NCI-H510A (cell line): ENCODE measurements around the gene STAT5B.

Source experiments
- DNase-seq: peaks from one replicate; lab custom pipeline; 2025; lab: John Stamatoyannopoulos, UW

STAT5B gene

DNA sequence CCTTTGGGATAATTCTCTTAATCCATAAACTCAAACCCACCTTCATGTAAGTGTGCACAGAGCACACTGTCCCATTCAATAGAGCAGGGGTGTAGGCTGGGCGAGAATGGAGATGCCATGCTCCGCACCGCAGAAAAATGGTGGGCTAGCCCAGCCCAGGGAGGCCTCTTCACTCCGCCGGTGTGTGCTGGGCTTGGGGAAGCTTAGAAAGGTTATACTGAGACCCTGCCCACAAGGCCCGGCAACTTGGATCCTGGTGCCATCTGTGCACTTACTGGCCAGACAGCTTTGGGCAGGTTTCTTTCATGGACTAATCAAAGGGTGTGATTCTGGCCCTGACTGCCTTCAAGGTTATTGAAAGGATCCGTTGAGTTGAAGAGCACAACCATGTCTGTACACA lies 8.4 kb upstream of the STAT5B start:
- no peak for DNase-seq

DNA sequence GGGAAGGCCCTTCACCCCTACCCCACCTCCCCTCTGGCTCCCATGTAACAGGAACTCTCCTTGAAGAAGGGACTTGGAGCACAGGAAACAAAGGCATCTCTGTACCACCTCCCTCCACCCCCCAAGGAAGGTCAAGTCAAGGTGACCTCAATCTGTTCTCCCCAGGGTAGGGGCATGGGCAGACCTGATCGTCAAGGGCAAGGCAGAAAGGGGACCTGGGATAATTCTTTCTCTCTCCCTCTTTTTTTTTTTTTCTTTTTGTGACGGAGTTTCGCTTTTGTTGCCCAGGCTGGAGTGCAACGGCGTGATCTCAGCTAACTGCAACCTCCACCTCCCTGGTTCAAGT lies 7.8 kb upstream of the STAT5B start:
- DNase-seq, result no peak

DNA sequence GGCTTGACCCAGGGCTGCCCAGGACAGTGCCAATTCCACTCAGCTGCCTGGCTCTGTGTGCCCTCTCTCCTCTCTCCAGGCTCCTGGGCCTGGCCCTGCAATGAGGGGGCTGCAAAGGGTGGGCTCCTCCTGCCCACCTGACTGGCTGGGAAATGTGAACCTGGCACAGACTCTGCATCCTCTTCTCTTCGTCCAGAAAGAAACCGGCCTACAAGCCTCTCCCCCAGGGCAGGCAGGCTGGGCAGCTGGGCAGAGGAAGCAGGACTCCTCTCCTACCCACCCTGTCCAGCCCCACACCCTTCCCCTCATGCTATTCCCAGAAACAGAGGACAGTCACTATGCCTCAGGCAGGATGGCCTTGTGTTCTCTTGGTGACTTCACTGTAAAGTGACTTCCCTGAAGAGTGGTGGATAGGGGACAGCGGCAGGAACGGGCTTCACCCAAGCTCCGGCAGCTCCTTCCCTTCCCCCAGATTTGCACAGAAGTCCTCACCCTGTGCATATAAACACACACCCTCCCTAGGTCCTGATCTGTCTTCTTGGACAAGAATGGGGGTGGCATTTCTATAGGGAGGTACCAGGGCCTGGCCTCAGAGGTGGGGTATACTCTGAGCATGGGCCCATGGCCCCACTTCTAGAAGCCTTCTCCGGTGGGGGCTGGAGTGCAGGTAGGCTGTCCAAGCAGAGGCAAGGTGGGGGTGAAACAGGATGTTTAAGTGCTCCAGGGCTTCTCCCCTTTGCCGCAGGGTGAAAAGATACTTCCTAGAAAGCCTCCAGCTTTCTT lies 7.2 kb upstream of the STAT5B start:
- no peak for DNase-seq

DNA sequence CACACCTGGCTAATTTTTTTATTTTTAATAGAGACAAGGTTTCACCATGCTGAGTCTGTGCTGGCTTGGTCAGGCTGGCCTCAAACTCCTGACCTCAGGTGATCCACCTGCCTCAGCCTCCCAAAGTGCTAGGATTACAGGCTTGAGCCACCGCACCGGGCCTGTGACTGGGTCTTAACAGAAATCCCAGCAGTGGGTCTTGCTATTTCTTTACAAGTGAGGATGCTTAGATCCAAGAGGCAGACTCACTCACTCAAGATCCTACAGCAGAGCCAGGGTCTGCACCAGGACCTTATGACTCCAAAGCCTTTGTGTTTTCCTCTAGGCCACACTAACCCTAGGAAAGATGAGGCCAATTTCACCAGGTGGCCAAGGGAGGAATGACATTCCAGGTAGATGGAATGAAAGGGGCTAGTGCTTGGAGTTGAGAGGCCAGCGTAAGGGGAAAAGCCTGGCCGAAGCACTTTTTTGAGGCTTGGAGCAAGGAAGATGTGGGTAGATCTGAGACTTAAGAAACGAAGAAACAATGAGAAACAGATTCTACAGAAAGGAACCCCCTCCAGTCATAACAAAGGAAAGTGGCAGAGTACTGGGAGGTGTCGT lies 6.4 kb upstream of the STAT5B start:
- DNase-seq, result no peak

DNA sequence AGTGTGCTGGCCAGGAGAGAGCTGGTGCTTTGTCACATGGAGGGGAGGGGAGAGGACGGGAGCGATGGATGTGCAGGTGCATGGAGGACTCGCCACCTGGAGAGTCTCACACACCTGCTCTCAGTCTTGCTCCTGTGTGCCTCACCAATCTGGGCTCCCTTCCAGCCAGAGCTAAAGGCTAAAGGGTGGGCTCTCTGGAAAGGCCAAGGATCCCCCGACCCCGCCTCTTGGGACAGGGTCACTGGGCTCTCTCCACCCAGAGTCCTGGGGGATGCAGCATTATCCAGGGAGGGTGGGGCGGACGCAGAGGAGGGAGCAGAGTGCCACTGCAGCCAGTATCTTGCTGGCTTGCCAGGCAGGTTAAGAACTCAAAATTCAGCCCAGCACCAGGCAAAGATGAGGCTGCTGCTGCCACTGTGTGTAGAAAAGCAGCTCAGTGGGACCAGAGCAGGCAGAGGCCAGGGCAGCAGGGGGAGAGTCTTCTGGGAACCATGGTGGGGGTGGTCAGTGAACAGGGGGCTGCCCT lies 5.4 kb upstream of the STAT5B start:
- DNase-seq, result peak; percentile 77

DNA sequence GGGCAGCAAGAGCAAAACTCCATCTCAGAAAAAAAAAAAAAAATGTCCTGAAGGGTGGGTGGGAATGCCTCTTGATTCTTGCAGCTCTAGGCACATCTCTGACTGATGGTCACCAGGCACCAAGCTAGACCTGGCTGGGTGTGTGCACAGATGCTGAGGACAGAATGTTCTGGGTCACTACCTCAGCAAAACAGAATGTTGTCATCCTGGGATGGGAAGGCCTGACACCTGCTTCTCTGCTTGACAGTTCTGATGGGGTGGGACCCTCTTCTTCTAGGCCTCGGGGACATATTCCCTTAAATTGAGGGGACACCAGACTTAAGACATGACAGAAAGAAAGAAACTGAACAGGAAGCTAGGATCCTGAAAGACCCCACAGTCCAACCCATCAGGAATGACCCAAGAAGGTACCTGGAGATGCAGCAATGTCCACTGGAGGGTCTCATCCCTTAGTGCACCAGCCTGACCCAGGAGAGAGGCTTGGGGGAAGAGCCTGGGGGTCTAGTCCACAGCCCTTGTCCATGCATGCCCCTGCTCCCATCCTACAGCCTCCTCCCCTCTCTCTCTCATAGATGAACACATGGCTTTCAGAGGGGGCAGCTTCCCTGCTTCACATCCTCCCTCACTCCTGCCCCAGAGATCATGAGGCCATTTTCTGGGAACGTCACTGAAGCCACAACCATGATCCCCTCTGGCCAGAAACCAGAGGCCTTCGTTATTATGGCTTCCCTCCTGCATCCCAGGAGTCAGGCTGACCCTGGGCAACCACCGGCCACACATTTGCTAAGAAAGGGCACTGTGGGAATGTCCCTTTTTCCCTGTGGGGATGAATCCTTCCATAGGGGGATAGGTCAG lies 3.8 kb upstream of the STAT5B start:
- no peak for DNase-seq

DNA sequence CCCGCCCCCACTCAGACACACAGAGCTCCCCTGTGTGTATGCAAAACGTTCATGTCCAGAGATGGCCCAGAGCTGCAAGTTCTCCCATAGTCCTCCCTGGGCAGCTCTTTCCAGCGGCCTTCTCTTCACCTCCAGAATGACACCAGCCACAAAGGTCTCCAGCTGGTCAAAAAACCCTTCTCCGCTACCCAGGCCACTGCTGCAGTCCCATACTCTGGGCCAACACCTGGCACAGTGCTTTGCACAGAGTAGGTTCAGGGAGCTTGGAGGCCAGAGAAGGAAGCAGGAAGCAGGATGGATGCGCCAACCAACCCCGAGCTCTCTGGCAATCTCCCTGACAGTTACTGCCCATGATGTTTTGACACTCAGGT lies 1.1 kb upstream of the STAT5B start:
- DNase-seq, result no peak

DNA sequence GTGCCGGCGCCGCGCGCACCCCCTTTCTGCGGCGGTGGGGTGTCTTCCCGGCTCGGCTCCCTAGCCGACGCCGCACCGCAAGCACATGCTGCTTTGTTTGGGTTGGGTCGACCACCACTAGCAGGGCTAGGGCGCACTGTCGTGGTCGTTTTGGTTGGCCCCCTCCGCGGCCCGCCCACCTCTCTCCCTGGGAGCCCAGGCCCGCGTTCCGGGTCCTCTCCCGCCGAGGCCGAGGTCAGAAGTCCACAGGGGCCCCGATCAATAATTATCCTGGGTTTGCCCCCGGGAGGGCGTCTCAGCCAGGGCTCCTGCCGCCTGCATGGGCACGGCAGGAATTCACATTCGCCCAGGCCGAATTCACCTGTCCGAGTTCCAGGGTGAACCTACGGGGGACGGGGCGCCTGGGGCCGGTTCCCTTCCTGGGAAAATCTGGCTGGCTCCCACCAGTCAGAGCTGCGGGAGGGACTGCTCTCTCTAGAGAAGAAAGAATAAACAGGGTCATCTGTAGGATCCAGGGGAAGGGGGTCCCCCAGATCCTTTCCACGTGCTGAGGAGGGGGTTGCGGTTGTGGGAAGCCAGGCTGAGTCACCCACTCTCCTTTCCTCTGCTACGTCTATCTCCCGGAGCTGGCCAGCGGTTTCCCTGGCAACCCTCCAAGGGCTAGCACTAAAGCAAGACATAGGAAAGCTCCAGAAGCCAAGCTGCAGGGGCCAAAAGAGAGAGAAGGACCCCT lies 584 bp upstream of the STAT5B start:
- peak; percentile 30 for DNase-seq

DNA sequence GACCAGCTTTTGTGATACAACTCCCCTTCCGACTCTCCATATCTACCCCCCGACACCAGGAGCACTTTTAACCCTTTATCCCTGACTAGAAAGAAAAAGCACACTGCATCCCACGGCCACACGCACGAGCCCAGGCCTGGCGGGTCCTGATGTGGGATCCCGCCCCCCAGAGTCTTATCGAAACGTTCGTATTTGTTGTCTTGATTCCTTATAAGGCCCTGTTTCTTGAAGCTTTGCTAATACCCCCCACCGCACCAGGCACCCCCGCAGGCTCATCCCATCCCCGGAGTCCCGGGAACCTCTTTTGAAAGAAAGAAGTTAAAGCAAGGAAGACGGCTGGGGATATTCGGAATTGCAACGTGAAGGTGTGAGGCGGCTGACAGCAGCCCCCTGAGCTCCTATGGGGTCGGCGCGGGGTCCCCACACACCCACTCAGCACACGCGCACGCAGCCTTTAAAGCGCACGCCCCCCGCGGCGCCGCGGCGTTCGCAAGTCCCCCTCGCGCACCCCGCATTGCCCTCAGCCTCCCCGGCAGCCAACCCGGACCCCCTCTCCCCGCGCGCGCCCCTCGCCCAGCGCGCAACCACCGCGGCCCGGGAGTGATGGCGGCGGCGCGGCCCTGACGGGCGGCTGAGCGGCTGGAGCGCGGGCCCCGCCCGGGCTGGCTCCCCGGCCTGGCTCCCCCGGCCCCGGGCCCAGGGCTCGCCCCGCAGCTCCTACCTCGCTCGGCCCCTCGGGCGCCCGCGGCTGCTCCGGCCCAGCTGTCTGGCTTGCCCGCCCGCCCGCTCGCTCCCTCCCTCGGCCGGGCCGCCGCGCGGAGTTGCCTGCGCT lies 448 bp downstream of the STAT5B start:
- no peak for DNase-seq

DNA sequence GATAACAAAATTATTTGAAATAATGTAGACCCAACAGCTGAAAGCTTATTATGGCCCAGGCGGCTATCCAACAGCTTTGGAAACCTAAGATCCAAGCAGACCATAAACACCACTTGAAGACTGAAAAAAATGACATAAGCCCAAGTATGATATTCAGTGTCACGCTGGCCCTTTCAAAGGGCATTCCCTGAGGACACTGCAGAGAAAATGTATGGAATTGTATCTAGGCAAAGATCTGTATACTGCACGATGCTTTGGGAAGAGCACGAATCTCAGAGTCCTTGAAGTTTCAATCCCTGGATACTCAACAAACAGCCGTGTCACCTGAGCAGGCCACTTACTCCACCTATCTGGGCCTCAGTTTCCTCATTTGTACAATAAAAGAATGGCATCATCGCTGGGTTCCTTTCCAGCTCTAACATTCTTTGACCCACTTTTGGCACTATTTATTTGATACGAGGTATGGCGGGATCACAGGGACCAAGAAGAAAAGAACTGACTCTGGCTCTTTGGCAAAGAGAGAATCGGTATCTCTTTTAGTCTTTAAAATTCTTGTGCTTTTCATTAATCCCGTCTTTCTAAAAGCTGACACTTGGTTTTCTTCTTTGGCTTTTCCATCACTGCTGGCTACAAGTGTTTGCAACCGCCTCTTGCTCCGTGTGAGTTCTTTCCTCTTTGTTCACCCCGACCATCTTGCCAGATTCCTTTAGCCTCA lies 1.2 kb downstream of the STAT5B start:
- DNase-seq, result no peak

DNA sequence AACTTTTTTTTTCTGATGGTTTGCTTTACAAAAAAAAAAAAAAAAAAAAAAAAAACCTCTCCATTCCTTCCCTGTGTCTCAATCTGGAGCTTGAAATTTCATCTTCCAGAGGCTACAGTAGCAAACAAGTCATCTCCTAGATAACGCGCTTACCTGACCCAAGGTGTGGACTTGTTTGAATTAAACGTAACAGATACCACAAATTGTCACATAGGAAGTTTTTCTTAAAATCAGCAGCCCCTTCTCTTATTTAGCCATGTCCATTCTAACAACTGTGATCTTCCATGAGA lies 2.0 kb downstream of the STAT5B start:
- no peak for DNase-seq

DNA sequence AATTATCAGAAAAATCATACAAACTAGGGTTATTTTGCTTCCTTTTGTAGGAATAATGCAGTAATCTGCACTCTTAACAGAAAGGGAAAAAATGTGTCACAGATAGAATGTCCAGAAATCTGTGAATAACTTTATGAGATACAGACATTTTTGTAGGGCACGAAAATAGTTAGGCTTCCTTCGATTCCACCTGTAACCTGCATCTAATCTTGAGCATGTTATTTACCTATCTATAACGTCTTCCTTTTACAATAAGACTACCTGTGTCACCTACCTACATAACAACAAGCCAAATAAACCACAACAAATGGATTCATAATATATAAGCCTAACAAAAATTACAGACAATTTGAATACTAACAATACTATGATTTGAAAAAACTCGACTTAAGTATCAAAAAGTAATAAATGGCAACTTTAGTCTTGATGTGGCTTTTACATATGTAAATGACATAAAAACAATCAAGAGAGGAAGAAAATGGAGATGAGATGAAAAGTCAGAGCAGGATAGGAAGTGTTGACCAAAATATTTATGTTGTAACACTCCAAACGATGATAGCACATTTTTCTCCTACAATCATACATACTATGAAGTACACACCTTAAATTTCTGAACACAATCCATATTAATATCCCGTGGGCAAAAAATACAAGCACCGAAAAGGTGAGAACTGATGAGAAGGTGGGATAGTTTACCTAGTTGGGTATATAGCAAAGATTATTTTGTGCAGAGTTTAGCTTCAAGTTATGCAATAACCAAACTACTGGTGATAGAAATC lies 2.5 kb downstream of the STAT5B start:
- no peak for DNase-seq

DNA sequence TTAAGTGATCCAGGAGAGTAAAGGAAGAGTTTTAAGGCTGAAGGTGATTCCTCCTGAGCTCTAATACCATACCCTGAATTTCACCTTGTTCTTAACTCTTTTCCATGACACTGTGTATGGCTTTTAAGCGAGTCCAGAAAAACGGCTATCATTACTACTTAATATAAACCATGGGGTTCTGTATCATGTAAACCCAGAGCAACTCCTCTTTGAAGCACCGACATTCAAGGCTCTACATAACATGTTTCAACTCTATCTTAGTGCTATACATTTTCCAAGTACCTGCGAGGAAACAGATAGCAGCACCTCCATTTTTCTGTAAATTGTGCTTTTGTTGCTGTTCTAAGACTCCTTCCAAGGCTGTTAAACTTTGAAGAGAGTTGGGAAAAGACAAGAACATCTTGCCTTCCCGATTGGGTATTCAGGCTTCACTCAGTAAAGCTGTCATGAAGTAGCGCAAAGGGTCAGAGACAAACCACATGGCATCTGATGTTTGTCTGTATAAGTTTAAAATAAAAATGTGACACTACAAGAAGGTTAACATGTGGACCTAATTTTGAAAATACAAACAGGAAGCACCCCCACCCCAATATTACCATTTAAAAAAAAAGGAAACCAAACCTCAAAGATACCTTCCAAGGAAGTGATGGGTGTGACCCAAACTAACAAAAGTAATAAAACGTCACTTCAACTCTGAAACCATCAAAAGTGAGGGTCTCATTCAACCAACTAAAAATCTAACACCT lies 3.9 kb downstream of the STAT5B start:
- DNase-seq, result no peak

DNA sequence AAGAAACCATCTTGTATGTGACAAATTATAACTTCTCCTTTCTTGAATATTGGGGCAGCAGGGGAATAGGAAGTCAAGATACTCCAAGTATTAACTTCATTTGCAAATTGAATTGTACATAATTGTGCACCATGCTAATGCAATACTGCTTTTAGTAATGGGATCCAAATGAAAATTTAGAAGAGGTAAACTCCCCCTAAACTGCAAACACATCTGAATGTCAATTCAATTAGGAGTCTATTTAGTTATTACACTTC lies 4.5 kb downstream of the STAT5B start:
- DNase-seq, result no peak

DNA sequence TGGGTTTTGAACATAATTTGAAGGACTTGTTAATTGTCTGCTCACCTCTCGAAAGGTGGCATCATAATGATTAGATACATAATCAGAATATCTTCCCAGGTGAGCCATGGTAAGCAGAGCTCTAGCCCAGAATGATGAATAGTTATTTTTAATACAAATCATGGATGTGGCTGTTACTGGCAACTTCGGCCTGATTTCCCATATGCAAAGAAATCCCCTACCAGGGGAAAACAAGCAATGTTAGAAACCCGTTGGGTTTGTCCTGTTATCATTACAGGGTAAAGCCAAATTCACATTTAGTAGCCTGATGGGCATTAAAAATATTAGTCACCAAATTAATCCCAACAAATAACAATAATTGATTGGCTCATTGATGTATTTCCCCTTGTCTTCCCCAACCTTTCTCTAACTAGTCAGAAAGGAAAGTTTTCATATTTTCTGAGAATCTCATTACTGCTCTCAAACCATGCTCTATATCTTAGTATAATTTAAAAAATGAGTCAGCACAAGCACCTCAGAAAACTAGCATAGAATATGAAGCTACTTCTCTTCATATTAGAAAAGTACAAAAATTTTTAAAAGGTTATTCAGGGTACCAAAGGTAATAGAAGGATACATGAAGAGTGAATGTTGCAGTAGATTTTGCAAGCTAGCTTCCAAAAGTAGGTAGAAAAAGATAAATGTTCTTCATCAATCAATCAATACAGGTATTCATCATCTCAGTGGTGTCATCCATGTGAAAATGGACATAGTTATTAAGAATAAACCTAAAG lies 5.0 kb downstream of the STAT5B start:
- DNase-seq, result no peak

DNA sequence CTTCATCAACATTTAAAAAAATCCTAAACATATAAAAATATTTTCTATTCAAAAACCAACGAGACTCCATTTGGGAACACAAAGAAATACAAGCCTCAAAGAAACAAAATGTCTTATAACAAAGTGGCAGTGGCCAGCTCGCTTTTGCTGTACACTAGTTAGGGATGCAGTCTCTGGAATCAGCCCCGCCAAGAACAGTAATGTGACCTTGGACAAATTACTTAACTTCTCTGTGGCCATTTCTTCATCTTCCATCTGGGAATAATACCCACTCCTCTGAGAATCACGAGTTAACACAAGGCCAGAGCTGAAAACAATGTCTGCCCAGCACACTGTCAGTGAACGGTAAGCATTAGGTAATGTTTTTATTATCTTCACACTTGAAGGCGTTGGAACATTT lies 5.6 kb downstream of the STAT5B start:
- no peak for DNase-seq

DNA sequence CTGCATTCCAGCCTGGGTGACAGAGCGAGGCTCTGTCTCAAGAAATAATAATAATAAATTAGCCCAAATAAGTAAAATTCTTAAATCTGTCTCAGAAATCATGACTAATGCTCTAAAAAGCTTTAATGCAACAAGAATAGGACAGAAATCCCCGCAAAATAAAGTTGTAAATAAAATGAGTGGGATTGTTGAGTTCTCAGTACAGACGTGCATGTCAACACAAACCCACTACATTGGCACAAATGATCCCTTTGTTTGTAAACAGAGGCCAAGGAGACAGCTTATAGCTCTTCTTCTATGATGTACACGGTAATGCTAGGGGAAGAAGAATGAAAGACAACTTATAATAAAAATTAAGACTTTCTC lies 6.0 kb downstream of the STAT5B start:
- no peak for DNase-seq

DNA sequence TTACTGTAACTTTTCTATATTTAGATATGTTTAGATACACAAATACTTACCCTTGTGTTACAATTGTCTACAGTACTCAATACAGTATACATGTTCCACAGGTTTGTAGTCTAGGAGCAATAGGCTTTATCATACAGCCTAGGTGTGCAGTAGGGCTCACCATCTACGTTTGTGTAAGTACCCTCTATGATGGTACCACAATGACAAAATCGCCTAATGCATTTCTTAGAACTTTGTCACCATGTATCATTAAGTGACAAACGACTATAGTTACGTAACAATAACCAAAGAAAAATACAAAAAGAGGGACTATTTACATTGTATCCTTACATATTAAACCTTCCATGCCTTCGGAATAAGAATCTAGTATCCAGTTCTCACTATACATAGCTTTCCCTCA lies 8.0 kb downstream of the STAT5B start:
- DNase-seq, result no peak
